ENCODE measurements around the gene TFRC.

- TF ChIP-seq CTCF (IDR thresholded peaks at IDR 0.05) (no peak), POLR2A (IDR thresholded peaks at IDR 0.05) (no peak)
These were observed 15.7 kb upstream of the TFRC start for GRCh38 chr3:196097373-196098154.
